Peyer's patch (tissue), 4 donors: ENCODE results near the gene OMG.

Experiments
- CTCF ChIP-seq, 6 experiments: fragments of 450-650 bp in 4 of 6; fragments of 200-600 bp in 2 of 6; sonication (generic) in 1 of 6; IDR thresholded peaks; one replicate each; pipeline ENCODE4 v1.5.1; 2017 to 2019; ENCODE audit warnings: antibody characterized with exemption in 6 of 6, mild to moderate bottlenecking in 3 of 6, moderate library complexity in 1 of 6
- POLR2A ChIP-seq, 2 donors: fragments of 450-650 bp; IDR thresholded peaks; one replicate each; pipeline ENCODE4 v1.5.1; 2017; ENCODE audit warnings: antibody characterized with exemption in 2 of 2, mild to moderate bottlenecking in 2 of 2, moderate library complexity in 2 of 2

- TF ChIP-seq POLR2A (IDR thresholded peaks at IDR 0.05) (no peak), CTCF (IDR thresholded peaks at IDR 0.05) (no peak)
These were observed 13.8 kb upstream of the OMG start for GRCh38 chr17:31310886-31311285.
